ENCODE data around the gene S100B. TPM values are rescaled to one million over a fixed set of nuclear protein-coding genes. Genes with fewer than 3 reads are reported as not detected.
"Not testable (repeated sequence)": the region's sequence is repeated elsewhere in the genome, so short reads cannot be mapped to it uniquely, and the experiment has no call there.

Gene S100B
- total RNA-seq, 1 donor from 2014 or later = 29.9 TPM

GRCh38 chr21:46594276-46594675 is 10.6 kb downstream of the S100B start:
- no peak overlapping the region for H3K4me3 Mint-ChIP-seq
- DNase-seq (ENCODE audit: low read depth, low spot score) = no peak
- H3K9me3 Mint-ChIP-seq = peaks cover 35% of the 10 kb centered on the region
- H3K27ac Mint-ChIP-seq (ENCODE audit: unreplicated experiment) = no peak overlapping the region
- H3K36me3 Mint-ChIP-seq (ENCODE audit: low read depth) = peaks cover 28% of the 10 kb centered on the region
- H3K4me1 Mint-ChIP-seq = peaks cover 12% of the 10 kb centered on the region
- H3K27me3 Mint-ChIP-seq (ENCODE audit: low read depth) = no peaks in the 10 kb centered on the region
- TF ChIP-seq CTCF (conservative IDR thresholded peaks at IDR 0.05) = no peak

- Mint-ChIP-seq H3K27ac (ENCODE audit: unreplicated experiment) (no peak overlapping the region), H3K9me3 (peaks cover 38% of the 10 kb centered on the region), H3K4me1 (no peaks in the 10 kb centered on the region), H3K4me3 (no peak overlapping the region), H3K36me3 (ENCODE audit: low read depth) (peaks cover 75% of the 10 kb centered on the region), H3K27me3 (ENCODE audit: low read depth) (no peaks in the 10 kb centered on the region)
- no peak for DNase-seq (ENCODE audit: low read depth, low spot score)
- no peak for TF ChIP-seq CTCF (conservative IDR thresholded peaks at IDR 0.05)
Measured at GRCh38 chr21:46585191-46585953, 19.5 kb downstream of the S100B start.

GRCh38 chr21:46581780-46582307 is 23.0 kb downstream of the S100B start:
- Mint-ChIP-seq H3K36me3 (ENCODE audit: low read depth) (peaks cover 85% of the 10 kb centered on the region), H3K4me3 (no peak overlapping the region), H3K9me3 (peaks cover 40% of the 10 kb centered on the region), H3K4me1 (no peaks in the 10 kb centered on the region), H3K27me3 (ENCODE audit: low read depth) (no peaks in the 10 kb centered on the region), H3K27ac (ENCODE audit: unreplicated experiment) (no peak overlapping the region)
- DNase-seq (ENCODE audit: low read depth, low spot score) = no peak
- TF ChIP-seq CTCF (conservative IDR thresholded peaks at IDR 0.05) = no peak

- peaks cover 88% of the 10 kb centered on the region for H3K36me3 Mint-ChIP-seq (ENCODE audit: low read depth)
- H3K4me3 Mint-ChIP-seq = not testable (repeated sequence)
Measured at GRCh38 chr21:46579394-46579793, 25.5 kb downstream of the S100B start.

GRCh38 chr21:46577786-46578185 is 27.1 kb downstream of the S100B start:
- Mint-ChIP-seq H3K9me3 (peaks cover 36% of the 10 kb centered on the region), H3K36me3 (ENCODE audit: low read depth) (peaks cover 85% of the 10 kb centered on the region)
- H3K4me3 Mint-ChIP-seq; H3K4me1 Mint-ChIP-seq; H3K27me3 Mint-ChIP-seq (ENCODE audit: low read depth); DNase-seq (ENCODE audit: low read depth, low spot score); H3K27ac Mint-ChIP-seq (ENCODE audit: unreplicated experiment): not testable (repeated sequence)

More at GRCh38 chr21:46579394-46579793, 25.5 kb downstream of the S100B start:
- peaks cover 38% of the 10 kb centered on the region for H3K9me3 Mint-ChIP-seq
- H3K27me3 Mint-ChIP-seq (ENCODE audit: low read depth); H3K4me1 Mint-ChIP-seq; H3K27ac Mint-ChIP-seq (ENCODE audit: unreplicated experiment); DNase-seq (ENCODE audit: low read depth, low spot score): not testable (repeated sequence)

- DNase-seq (ENCODE audit: low read depth, low spot score) = no peak
- Mint-ChIP-seq H3K9me3 (peaks cover 26% of the 10 kb centered on the region), H3K4me1 (no peaks in the 10 kb centered on the region), H3K36me3 (ENCODE audit: low read depth) (peaks cover 68% of the 10 kb centered on the region), H3K4me3 (no peak overlapping the region), H3K27ac (ENCODE audit: unreplicated experiment) (no peak overlapping the region), H3K27me3 (ENCODE audit: low read depth) (no peaks in the 10 kb centered on the region)
- TF ChIP-seq CTCF (conservative IDR thresholded peaks at IDR 0.05) = no peak
Measured at GRCh38 chr21:46572850-46573249, 32.0 kb downstream of the S100B start.
